Measurements from ENCODE around the gene USP33. TPM values are rescaled to one million over a fixed set of nuclear protein-coding genes. Genes with fewer than 3 reads are reported as not detected.
"Not testable (repeated sequence)": the region's sequence is repeated elsewhere in the genome, so short reads cannot be mapped to it uniquely, and the experiment has no call there.

Gene USP33
- total RNA-seq, 2 donors from 2014 or later: 54.7 to 55.0 TPM

DNA sequence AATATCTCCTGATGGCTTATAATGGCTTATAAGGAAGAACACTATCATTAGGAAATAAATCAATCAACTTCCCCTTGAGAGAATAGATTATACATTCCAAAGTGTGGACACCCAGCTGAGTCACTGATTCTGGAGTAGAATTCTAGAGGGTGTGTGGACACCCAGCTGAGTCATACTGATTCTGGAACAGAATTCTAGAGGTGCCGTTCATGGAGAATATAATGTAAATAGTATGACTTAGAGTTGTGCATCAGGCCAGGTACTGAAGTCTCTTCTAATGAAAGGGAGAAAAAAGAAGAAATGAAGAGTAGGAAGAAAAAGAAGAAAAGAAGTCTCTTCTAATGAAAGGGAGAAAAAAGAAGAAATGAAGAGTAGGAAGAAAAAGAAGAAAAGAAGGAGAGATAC, 2.4 kb upstream of the USP33 start:
- DNase-seq (ENCODE audit: low spot score) (no peak), ATAC-seq (no peak)
- H3K4me3 Mint-ChIP-seq: no peak overlapping the region
- H3K36me3 Mint-ChIP-seq: no peaks in the 10 kb centered on the region
- H3K27ac Mint-ChIP-seq: no peak overlapping the region
- H3K4me1 Mint-ChIP-seq (ENCODE audit: low read depth in 2 of 2): peaks cover 13 to 23% of the 10 kb centered on the region in 2 donors
- no peaks in the 10 kb centered on the region for H3K9me3 Mint-ChIP-seq
- H3K27me3 Mint-ChIP-seq: peaks cover 0 to 4% of the 10 kb centered on the region in 2 donors

DNA sequence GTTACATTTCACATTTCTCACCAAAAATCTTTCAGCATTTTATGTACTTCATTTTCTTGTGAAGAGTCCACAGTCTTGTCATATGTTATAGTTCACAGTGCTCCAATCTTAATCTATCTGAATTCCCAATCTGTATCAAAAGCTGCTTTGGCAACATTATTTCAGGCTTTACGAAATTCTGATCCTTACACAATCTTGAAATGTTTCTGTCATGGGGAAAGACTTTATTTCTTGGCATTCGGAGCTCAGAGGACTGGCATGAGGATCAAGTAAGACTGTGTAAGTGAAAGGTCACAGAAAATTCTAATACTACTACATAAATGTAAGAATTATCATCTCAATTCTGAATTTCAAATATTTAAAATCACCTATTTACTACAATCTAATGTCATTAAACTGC, 2.0 kb downstream of the USP33 start:
- Mint-ChIP-seq H3K4me3 (peak overlapping the region; percentile 51), H3K27ac (peak overlapping the region in 1 of 2 donors; percentile 45)

DNA sequence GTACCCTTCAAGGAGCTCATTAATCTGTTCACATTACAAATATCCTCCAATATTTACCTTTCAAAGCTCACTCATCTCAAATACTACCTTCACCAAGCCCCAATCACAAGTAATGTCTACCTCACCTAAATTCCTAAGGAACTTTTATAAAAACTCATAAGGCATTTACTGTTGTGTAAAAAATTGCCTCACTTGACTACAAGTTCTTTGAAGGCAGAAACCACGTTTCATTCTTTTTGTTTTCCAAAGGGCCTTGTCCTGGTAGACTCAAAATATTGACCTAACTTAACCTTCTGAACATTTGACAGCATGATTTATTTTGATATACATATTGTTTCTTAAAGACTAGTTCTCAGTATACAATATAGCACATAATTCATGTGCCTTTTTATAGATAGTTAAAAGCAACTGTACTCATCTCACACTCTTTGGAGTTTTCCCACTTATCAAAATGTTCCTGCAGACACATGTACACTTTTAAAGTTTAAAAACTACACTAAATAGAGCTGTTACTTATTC, 2.5 kb downstream of the USP33 start:
- peaks cover 27 to 35% of the 10 kb centered on the region in 2 donors for H3K4me1 Mint-ChIP-seq (ENCODE audit: low read depth in 2 of 2)
- ATAC-seq (no peak), DNase-seq (ENCODE audit: low spot score) (no peak)
- H3K4me3 Mint-ChIP-seq: peak overlapping the region; percentile 51
- no peaks in the 10 kb centered on the region for H3K36me3 Mint-ChIP-seq
- H3K27me3 Mint-ChIP-seq: no peaks in the 10 kb centered on the region
- H3K9me3 Mint-ChIP-seq: no peaks in the 10 kb centered on the region
- H3K27ac Mint-ChIP-seq: peak overlapping the region in 1 of 2 donors; percentile 45

More for the DNA sequence above, 2.0 kb downstream of the USP33 start:
- no peak for DNase-seq (ENCODE audit: low spot score)
- Mint-ChIP-seq H3K36me3 (no peaks in the 10 kb centered on the region), H3K27me3 (no peaks in the 10 kb centered on the region), H3K4me1 (ENCODE audit: low read depth in 2 of 2) (peaks cover 27 to 38% of the 10 kb centered on the region in 2 donors), H3K9me3 (no peaks in the 10 kb centered on the region)
- no peak for ATAC-seq

GRCh38 chr1:77756052-77756754, 3.4 kb downstream of the USP33 start:
- ATAC-seq (no peak), DNase-seq (ENCODE audit: low spot score) (no peak)
- H3K4me1 Mint-ChIP-seq (ENCODE audit: low read depth in 2 of 2): peaks cover 27 to 32% of the 10 kb centered on the region in 2 donors
- H3K27ac Mint-ChIP-seq: peak overlapping the region in 1 of 2 donors; percentile 45
- no peak overlapping the region for H3K4me3 Mint-ChIP-seq
- H3K27me3 Mint-ChIP-seq: no peaks in the 10 kb centered on the region
- no peaks in the 10 kb centered on the region for H3K9me3 Mint-ChIP-seq
- H3K36me3 Mint-ChIP-seq: no peaks in the 10 kb centered on the region

- peaks cover 38 to 47% of the 10 kb centered on the region in 2 donors for H3K4me1 Mint-ChIP-seq (ENCODE audit: low read depth in 2 of 2)
These were observed 10.2 kb downstream of the USP33 start for GRCh38 chr1:77749489-77749888.

GRCh38 chr1:77744576-77744975, 15.1 kb downstream of the USP33 start:
- peaks cover 37 to 38% of the 10 kb centered on the region in 2 donors for H3K4me1 Mint-ChIP-seq (ENCODE audit: low read depth in 2 of 2)
- H3K36me3 Mint-ChIP-seq: no peaks in the 10 kb centered on the region
- H3K27me3 Mint-ChIP-seq: no peaks in the 10 kb centered on the region
- no peak overlapping the region for H3K4me3 Mint-ChIP-seq
- H3K27ac Mint-ChIP-seq: no peak overlapping the region
- no peak for DNase-seq (ENCODE audit: low spot score)
- no peaks in the 10 kb centered on the region for H3K9me3 Mint-ChIP-seq
- ATAC-seq: no peak

More at GRCh38 chr1:77749489-77749888, 10.2 kb downstream of the USP33 start:
- H3K4me3 Mint-ChIP-seq; DNase-seq (ENCODE audit: low spot score); H3K9me3 Mint-ChIP-seq; H3K27ac Mint-ChIP-seq; ATAC-seq; H3K36me3 Mint-ChIP-seq; H3K27me3 Mint-ChIP-seq: not testable (repeated sequence)

GRCh38 chr1:77742011-77742555, 17.6 kb downstream of the USP33 start:
- Mint-ChIP-seq H3K9me3 (no peaks in the 10 kb centered on the region), H3K36me3 (no peaks in the 10 kb centered on the region), H3K4me3 (no peak overlapping the region), H3K4me1 (ENCODE audit: low read depth in 2 of 2) (peaks cover 23 to 24% of the 10 kb centered on the region in 2 donors), H3K27ac (no peak overlapping the region), H3K27me3 (no peaks in the 10 kb centered on the region)
- DNase-seq (ENCODE audit: low spot score) (no peak), ATAC-seq (no peak)

DNA sequence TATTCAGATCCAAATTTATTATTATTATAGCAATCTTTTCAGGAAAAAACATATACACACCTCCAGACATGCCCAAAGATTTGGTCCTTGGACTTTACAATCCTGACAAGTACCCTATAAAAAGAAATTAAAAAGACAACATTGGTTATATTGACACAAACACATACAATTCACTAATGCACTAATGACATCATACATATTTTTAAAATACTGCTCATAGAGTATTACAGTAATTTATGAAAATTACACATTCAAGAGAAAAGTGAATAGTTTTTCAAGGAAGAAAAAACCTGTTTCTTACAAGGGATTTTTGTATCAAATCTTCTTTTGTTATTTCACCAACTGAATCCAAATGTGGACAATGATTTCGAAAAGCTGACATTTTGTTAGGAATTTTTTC, 18.3 kb downstream of the USP33 start:
- Mint-ChIP-seq H3K27ac (no peak overlapping the region), H3K4me3 (no peak overlapping the region), H3K9me3 (no peaks in the 10 kb centered on the region), H3K27me3 (no peaks in the 10 kb centered on the region), H3K36me3 (no peaks in the 10 kb centered on the region), H3K4me1 (ENCODE audit: low read depth in 2 of 2) (peaks cover 18% of the 10 kb centered on the region in 2 donors)
- no peak for ATAC-seq
- no peak for DNase-seq (ENCODE audit: low spot score)

- H3K36me3 Mint-ChIP-seq: no peaks in the 10 kb centered on the region
- H3K27ac Mint-ChIP-seq: no peak overlapping the region
- no peak overlapping the region for H3K4me3 Mint-ChIP-seq
- DNase-seq (ENCODE audit: low spot score) (no peak), ATAC-seq (no peak)
- H3K9me3 Mint-ChIP-seq: no peaks in the 10 kb centered on the region
- no peaks in the 10 kb centered on the region for H3K27me3 Mint-ChIP-seq
- H3K4me1 Mint-ChIP-seq (ENCODE audit: low read depth in 2 of 2): peaks cover 0 to 3% of the 10 kb centered on the region in 2 donors
These were observed 20.4 kb downstream of the USP33 start for GRCh38 chr1:77739235-77739634.

- Mint-ChIP-seq H3K27ac (peak overlapping the region in 1 of 2 donors; percentile 13), H3K36me3 (peaks cover 6% of the 10 kb centered on the region), H3K4me3 (no peak overlapping the region), H3K9me3 (no peaks in the 10 kb centered on the region), H3K4me1 (ENCODE audit: low read depth in 2 of 2) (peaks cover 0 to 6% of the 10 kb centered on the region in 2 donors), H3K27me3 (no peaks in the 10 kb centered on the region)
- DNase-seq (ENCODE audit: low spot score) (no peak), ATAC-seq (no peak)
These were observed 27.6 kb downstream of the USP33 start for GRCh38 chr1:77732090-77732489.

DNA sequence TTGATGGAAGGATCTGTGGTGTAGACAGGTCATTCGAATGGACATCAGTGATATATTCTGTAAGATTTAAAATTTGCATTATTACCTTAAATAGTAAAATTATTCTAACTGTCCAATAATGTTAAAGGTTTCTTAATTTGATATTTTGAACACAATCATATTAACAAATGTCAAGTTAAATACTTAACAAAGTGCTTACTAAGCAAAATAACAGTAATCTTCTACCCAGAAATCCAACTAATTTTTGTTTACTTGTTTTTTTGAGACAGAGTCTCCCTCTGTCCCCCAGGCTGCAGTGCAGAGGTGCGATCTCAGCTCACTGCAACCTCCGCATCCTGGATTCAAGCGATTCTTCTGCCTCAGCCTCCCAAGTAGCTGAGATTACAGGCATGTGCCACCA, 33.9 kb downstream of the USP33 start:
- peaks cover 27% of the 10 kb centered on the region for H3K36me3 Mint-ChIP-seq
- H3K4me3 Mint-ChIP-seq: no peak overlapping the region
- H3K27ac Mint-ChIP-seq: no peak overlapping the region
- ATAC-seq: no peak
- H3K9me3 Mint-ChIP-seq: no peaks in the 10 kb centered on the region
- H3K4me1 Mint-ChIP-seq (ENCODE audit: low read depth in 2 of 2): peaks cover 0 to 4% of the 10 kb centered on the region in 2 donors
- no peaks in the 10 kb centered on the region for H3K27me3 Mint-ChIP-seq
- no peak for DNase-seq (ENCODE audit: low spot score)

DNA sequence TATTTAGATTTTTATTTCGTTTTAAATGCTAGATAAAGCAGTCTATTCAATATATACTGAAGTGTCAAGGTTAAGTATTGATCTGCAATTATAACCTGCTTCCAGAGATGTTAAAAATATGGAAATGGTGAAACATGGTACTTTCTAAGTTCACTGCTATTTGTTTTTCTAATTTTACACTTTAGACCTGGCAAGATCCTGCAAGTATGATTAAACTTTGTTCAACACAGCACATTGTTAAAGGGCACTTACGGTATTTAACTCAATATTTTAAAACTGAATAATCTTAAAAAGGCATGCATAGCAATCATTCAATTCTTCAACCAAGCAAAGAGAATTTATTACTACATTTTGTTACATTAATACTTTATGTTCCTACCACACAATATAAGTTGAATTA, 41.5 kb downstream of the USP33 start:
- Mint-ChIP-seq H3K36me3 (peaks cover 17% of the 10 kb centered on the region), H3K27me3 (no peaks in the 10 kb centered on the region), H3K9me3 (no peaks in the 10 kb centered on the region), H3K4me1 (ENCODE audit: low read depth in 2 of 2) (peaks cover 0 to 3% of the 10 kb centered on the region in 2 donors), H3K27ac (no peak overlapping the region), H3K4me3 (no peak overlapping the region)
- DNase-seq (ENCODE audit: low spot score) (no peak), ATAC-seq (no peak)

- DNase-seq (ENCODE audit: low spot score) (no peak), ATAC-seq (no peak)
- H3K36me3 Mint-ChIP-seq: peaks cover 7% of the 10 kb centered on the region
- no peaks in the 10 kb centered on the region for H3K4me1 Mint-ChIP-seq (ENCODE audit: low read depth in 2 of 2)
- no peaks in the 10 kb centered on the region for H3K27me3 Mint-ChIP-seq
- no peaks in the 10 kb centered on the region for H3K9me3 Mint-ChIP-seq
- H3K4me3 Mint-ChIP-seq: no peak overlapping the region
- no peak overlapping the region for H3K27ac Mint-ChIP-seq
These were observed 43.6 kb downstream of the USP33 start for GRCh38 chr1:77716065-77716464.

- Mint-ChIP-seq H3K4me3 (no peak overlapping the region), H3K36me3 (peaks cover 15% of the 10 kb centered on the region), H3K27ac (no peak overlapping the region), H3K27me3 (no peaks in the 10 kb centered on the region), H3K9me3 (no peaks in the 10 kb centered on the region), H3K4me1 (ENCODE audit: low read depth in 2 of 2) (peaks cover 0 to 3% of the 10 kb centered on the region in 2 donors)
- ATAC-seq (no peak), DNase-seq (ENCODE audit: low spot score) (no peak)
These were observed 49.9 kb downstream of the USP33 start for GRCh38 chr1:77709727-77710126.
